GF-D8 (cell line): ENCODE measurements around the gene C2CD4D.

Experiments
- DNase-seq: peaks from one replicate; lab custom pipeline; 2025; lab: John Stamatoyannopoulos, UW

Gene C2CD4D

DNA sequence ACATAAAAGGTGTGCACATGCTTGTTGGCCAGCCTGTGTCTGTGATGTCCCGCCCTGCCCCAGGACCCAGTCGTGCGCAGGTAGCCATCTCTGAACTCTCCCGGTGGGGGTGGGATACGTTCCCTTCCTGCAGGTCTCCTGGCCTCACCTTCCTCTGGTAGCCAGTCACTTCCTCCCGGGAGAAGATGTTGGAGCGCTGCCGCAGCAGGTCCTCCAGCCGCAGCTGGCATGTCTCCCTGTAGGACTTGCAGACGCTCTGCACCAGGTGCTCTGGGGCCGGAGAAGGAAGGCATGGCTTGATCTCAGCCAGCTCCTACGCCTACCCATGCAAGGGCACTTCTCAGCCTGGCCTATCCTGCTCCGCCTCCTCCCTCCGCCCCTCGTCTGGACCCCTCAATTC is 25.2 kb downstream of the C2CD4D start:
- DNase-seq: no peak

DNA sequence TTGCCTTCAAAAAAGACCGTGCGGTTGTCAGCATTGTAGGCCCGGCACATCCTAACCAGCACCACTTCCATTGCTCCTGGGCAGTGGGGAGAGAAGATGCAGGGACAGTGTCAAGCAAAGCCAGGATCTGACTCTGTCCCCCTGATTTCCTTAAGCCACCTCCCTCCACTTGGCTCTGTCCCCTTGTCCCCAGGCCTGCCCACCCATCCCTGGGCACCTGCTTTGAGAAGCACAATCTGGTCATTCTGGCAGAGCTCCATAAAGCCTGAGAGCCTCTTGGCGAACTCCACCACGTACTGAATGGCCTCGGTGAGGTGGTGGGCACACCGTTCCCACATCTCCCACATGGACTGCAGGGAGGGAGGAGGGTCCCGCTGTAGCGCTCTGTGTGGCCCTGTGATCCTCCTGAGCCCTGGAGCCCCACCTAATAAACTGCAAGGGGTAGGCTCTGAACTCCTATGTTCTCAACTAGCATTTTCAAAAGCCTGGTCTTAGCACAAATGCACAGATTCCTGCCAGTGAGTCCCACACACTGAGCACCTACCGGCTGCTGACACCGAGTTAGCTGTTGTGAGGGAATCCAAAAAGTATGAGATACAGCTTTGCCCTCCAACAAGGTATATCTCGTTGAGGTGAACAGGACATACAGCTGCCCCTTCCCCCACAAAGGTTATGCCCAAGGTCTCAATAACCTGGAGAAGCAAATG is 26.2 kb downstream of the C2CD4D start:
- DNase-seq: no peak

DNA sequence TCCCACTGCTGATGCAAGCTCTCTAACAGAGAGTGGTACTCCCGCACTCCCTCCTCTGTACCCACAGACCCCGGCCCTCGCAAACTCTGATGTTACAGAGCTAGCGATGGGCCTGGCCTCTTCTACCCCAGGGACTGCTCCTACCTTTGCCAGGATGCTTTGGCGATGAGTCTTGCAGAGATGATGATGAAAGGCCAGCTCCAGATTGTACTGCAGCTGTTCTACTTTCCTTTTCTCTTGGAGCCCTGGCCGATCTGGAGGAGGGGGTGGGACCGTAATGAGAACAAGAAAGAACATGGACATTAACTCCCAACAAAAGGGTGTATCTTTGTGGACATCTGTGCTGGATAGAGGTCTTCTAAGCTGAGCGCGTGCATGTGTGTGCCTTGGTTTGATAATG is 28.4 kb downstream of the C2CD4D start:
- DNase-seq: no peak

DNA sequence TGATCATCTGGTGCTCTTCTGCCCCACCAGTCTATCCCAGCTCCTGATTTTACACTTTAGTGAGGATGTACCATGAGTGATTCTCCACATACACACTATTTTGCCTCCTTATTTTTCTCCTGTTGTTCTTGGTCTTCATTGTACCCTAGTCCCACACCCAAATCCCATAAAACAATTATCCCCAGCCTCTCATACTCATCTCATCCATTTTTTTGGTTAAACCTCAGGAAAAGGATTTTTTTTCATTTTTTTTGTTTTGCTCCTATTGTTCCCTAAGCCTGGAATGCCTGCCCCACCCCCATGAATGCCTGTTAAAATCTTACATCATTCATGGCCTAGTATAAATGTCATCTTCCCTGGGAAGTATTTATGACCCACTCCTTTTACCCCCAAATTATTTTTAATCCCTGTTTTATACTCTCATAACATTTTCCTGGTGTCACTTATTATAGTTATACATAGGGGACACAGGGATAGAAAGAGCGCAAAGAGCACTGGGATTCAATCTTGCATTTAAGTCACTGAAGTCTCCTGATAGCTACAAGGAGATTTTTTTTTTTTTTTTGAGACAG is 29.5 kb downstream of the C2CD4D start:
- no peak for DNase-seq

DNA sequence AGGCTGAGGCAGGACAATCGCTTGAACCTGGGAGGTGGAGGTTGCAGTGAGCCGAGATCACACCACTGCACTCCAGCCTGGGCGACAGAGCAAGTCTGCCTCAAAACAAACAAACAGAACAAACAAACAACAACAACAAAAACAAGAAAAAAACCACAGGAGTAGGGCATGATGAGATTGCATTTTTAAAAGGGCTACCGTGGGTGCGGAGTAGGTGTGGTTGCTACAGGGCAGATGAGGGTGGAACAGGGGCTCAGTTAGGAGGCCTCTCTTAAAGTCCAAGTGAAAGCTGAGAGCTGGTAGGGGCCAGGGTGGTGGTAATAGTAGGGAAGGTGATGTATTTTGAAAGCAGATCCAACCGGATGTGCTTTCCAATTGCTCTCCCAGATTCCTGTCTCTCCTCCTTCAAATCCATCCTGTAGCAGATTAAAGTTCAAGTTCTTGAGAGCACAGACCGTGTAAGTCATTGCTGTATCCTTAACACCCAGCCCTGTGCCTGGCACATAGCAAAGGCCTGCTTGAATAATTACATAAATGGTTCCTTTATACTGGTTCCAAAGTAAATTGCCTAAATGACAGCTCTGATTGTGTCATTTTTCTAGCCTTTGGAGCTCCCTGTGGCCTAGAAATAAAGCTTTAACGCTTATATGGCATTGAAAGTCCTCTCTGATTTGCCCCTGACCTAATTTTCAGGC is 30.2 kb downstream of the C2CD4D start:
- no peak for DNase-seq

DNA sequence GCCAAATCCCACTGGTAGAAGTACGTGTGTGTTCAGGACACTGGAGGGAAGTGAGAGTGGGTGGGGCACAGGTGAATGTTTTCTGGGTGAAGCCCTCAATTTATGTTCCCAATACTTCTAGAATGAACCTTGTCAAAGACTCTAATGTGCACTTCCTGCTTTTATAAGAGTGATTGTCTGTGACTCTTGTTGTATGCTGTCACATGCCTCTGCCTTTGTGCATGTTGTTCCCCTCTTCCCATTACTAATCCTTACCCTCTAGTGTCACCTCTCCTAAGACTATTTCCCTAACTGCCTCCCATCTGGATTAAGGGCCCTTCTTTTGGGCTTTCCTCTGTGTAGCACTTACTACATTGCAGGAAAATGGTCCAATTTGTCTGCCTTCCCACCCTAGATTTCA is 31.9 kb downstream of the C2CD4D start:
- DNase-seq: no peak

DNA sequence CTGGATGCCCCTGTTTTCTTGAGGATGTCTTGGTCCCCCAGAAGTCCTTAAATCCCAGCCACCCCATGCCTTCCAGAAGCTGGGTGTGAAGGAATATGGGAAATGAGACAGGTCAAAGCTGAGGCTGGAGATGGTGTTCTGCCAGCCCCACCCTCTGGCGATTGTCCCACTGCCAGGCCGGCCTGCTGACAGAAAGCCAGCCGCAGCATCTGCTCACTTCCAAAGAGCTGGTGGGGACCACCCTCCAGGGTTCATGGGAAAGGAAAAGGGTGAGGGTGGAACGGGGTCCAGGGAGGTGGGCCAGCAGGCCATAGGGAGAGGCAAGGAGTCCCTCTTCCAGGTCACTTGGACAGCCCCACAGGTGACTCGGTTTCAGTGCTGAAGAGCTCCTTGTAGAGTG is 32.5 kb downstream of the C2CD4D start:
- no peak for DNase-seq

DNA sequence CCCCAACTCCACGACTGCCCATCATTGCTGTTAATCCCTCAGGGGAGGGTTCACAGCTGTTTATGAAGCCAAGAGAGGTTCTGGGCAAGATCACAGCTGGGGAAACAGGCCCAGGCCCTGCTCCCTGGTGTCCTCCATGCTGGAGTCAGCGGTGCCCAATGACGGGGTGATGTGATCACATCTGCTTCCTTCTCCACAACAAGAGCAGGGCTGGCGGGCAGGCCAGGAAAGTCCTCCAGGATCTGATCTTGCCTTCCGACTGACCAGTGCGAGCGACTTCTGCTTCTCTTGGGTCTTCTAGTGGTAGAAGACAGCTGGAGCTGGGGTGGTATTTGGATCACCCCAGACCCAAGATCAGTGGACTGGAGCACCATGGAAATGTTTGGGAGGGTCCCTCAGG is 33.5 kb downstream of the C2CD4D start:
- no peak for DNase-seq

DNA sequence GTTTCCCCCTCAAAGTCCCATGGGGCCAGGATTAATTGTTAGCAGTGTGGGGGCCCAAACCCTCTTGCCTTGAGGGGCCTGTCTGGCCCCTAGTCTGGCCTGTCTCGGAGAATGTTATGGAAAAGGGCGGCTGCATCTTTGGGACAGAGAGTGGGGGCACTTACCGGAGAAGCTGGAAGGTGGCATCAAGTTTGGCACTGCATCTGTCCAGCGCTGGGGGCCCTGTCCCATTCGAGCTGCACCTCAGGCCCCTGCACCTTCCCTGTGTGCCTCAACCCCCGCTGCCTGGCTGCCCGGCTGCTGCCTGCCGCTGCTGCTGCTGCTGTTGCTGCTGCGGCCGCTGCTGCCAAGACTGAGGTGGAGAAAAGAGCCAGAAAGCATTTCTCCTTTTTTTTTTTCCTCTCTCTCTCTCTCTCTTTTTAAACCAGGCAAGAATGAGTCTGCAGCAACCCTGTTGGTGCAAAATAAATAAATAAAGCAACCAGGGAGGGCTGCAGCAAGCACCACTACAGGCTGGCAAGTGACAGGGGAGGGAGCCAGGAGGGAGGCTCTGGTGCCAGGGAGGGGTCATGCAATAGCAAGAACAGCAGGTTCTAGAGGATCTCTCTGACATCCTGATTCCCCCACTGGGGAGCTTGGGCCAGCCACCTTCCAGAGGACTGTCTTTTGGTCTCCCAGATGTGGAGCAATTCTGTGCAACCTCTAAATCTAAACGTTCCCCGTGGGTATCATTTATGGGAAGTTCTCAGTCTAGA is 34.4 kb downstream of the C2CD4D start, which contains the start of gene LINGO4:
TSS of gene LINGO4 (minus strand) at position 354 of the 755 bp plus-strand sequence. CDS start 2,715 bp downstream, outside the sequence.
- no peak for DNase-seq

DNA sequence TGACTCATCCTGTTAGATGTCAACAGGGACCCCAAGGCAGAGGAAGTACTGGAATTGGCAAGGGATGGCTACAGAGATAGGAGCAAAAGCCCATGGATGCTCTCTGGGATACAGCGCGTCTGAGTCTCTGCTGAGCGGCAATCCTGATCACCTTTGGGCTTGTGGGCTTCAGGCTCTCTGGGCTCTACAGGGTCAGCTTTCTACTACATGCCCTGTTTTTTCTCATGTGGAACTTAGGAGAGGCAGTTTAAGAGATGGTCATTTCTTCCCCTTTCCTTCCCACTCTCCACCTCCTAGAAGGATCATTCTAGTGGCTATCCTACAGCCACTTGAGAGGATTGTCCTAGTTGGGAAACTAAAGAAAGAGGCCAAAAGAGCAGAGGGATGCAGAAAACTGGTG is 35.7 kb downstream of the C2CD4D start:
- DNase-seq: no peak

DNA sequence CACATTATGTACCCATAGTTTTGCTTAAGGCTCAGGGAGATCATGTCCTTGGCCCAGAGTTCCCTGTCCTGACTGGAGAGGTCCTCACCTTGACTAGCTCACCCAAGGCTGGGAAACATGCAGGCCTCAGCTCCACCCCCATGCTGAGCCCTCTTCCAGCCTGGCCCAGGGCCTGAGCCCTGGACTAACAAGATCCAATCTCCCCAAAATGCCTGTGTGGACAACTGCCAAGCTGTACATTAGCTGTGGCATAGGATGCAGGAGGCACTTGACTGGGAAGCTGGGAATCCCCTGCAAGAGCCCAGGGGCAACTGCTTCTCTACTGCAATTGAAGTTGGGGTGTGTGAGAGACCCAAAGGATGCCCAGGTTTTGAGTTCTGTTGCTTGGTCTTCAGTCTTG is 36.5 kb downstream of the C2CD4D start:
- no peak for DNase-seq

DNA sequence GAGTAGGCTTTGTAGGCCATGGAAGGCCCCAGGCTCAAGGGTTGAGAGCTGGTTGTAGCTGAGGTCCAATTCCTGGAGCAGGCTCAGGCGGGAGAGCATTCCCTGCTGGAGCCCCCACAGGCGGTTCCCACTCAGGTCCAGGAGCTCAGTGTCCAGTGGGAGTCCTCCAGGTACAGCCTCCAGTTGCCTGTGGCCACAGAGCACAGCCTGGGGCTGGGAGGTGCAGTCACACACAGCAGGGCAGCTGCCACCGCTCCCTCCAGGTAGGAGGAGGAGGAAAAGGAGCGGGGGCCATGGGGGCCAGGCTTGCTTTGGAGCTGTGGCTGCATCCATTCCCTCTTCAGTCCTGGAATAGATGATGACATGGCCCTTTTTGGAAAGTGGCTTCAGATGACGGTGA is 37.2 kb downstream of the C2CD4D start:
- no peak for DNase-seq

DNA sequence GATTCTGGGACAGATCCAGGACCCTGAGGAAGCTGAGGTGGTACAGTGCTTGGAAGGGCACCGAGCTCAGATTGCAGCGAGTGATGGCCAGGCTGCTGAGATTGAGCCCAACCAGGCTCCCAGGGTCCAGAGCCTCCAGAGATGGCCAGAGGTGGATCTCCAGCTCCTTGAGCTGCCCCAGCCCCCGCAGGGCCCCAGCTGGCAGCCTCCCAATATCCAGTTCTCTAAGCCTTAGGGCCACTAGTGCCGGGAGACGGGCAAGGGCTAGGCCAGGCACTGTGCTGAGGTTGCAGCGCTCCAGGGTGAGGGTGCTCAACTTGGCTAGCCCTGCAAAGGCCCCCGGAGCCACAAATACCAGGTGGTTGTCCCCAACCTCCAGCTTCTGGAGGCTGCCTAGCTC is 37.8 kb downstream of the C2CD4D start:
- DNase-seq: no peak

DNA sequence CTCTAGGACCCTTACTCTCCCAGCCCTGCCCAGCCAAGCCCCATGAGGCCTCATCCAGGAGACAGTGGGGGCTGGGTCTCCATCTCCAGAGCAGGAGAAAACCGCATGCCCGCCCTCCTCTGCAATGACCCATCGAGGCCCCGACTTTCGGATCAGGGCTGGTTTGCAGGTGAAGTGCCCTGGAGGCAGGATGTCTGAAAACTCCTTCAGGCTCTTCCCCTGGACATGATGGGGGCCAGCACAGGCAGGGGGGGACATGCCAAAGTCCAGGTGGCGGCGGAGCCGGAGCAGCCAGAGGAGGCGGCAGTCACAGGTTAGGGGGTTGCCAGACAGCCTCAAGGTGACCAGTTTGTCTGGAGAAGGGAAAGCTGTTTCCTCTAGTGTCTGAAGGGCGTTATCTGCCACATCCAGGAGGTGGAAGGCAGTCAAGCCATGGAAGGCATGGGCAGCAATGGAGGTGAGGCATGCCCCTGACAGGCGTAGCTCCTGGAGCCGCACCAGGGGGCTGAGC is 38.3 kb downstream of the C2CD4D start:
- DNase-seq: no peak

DNA sequence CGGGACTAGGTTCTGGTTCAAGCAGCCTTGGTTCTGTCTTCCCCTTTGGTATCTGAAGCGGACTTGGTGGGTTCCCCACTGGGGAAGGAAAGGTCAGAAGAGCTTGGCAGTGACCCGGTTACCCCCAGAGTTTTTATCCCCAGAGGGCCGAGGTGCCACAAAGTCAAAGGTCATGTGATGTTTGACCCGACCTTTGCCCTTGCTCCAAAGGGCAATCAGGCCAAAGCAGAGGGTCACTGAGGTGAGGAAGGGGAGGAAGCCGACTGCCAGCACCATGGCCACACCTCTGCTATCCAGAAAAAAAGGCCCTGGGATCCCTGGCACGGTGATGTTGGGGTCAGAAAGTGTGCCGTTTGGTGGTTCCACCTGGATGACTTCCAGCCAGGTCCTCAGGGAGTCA is 38.8 kb downstream of the C2CD4D start:
- DNase-seq: no peak

DNA sequence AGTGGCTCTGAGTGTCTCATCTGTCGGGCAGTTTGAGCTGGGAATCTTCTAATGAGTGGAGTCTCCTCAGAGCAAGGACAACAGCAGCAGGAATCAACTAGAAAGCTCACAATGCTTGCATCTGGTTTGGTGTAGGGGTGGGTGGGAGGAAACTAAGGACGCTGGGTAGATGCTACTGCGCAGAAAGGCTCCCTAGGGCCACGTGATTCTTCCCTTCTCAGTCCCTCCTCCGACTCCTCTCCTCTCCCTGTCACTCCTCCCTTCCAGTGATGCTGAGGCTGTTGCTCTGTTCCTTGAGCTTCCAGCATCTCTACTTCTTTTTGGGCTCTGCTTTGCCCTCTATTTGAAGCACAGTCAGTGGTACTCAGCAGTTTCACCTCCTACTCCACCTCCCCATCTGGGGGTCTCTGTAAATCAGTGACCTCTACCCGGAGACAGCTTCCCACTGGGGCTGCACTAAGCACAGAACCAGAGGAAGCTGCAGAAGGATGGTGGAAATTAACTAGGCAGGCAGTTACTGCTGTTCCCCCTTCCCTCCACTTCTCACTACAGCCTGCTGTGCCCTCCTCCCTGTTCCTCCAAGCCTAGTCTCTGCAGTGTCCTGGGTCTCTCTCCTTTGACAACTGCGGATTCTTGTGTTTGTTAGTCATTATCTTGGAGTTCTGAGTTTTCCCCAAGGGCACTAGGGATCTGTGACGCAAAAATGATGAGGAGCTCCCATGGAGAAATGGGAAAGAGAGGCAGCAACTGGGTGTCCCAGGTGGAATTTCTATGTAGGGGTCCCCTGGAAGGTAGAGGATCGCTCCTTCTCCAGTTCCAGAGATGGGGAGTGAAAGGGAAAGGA is 40.2 kb downstream of the C2CD4D start:
- DNase-seq: no peak

DNA sequence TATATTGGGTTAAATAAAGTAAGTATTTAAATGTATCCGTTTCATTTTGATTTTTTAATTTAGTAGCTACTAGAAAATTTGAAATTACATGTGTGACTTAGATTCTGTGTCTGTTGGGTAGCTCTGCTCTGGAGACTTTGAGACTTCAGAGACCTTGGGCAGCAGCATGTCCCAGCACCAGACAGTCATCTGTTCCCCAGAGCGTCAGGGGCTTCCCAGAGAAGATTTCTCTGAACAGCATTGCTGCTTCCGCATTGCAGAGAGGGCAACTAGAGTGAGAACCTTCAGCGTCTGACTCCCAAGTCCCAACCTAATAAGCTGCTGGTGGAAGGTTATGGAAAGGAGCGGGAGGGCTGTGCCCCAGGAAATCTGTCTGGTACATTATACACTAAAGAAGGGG is 41.0 kb downstream of the C2CD4D start:
- DNase-seq: no peak

DNA sequence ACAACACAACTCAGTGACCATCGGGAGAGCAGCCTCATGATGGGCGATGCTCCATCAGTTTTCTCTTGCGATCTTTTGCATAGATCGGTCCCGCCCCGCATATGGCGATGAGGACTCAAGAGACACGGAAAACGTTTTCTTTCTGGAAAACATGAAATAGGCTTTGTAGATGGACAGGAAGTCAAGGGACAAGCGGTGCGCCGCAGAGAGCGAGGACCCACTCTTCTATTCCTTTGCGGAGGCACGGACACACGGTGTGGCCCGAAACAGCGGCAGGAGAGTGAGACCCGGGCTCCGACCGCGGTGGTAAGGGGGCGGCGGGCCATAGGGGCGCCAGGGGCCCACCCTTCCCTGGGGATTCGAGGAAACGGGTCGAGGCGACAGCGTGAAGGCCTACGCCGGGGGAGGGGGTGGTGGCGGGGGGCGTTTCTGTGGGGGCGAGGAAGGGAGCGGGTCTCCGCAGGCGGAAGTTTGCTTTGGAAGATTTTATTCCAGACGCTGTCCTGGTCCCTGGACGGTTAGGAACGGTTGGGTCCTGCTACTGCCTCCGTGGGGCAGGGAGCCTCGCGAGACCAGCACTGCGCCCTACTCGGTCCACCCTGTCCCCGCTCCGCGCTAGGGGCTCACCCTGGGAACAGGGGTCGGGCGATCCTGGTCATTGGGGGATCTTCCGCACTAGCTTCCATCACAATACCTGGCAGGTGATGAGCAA is 48.5 kb downstream of the C2CD4D start:
- no peak for DNase-seq

DNA sequence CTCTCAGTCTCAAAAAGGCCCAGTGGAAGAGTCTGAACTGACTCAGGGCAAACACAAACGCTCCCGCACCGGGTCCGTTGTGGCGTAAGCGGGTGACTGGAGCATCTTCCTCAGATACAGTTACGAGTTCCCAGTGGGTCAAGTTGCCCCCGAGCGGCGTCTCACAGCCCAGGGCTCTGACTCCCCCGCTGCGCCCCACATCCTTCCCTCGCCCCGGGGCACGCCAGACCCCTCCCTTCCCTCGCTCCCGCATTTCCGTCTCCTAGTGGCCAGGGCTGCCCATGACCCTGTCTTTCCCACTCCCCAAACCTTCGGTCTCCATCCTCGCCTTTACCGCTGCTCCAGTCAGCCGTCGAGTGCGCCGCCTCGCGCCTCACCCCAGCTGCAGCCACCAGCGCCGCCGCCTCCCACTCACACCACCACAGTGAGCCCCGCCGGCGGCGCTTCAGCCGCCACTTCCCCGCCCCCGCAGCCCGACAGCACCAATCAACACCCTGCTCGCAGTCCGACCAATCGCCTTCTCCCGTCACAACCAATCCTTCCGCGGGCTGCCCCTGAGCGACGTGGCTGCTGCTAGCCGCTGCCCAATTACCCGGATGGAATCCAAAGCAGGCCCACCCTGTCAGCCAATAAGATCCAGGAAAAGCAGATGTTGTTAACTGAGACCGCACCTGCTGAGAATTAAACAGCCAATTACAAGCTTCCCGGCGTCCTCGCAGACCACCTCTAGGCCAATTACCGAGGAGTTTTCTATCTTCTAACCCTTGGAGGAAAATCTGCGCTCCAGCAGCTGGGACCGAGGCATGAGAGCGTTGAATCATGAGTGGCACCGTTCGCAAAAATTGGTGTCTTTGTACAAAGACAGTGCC is 49.3 kb downstream of the C2CD4D start, which contains the start of gene TDRKH:
TSS of gene TDRKH (minus strand) at position 430 of the 869 bp plus-strand sequence. CDS start 7,478 bp downstream, outside the sequence.
- DNase-seq: peak; percentile 96
